ENCODE data around the gene TNRC18.

TNRC18 gene

DNA sequence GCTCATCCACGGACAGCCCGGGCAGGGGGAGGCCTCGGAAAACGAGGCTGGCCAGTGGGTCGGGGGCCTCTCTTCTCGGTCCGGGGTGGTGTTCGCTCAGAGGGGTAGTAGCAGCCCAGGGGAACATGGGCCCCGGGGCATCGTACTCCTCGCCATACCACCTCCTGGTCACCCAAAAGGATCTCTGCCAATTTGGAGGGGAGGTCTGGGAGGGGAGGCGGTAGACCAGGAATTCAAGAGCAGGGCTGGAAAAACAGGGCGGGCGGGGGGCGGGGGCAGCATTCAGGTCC is 73.5 kb downstream of the TNRC18 start:
- H3K4me2 ChIP-seq (ENCODE audit: low read length), result no peak overlapping the region
- H3K9ac ChIP-seq (ENCODE audit: low read length), result peak overlapping the region; percentile 29
- H3K27ac ChIP-seq (ENCODE audit: low read depth, low read length), result no peak overlapping the region
- H3K4ac ChIP-seq (ENCODE audit: low read depth, low read length), result no peak overlapping the region
- peaks cover 9% of the 10 kb centered on the region for H3K27me3 ChIP-seq (ENCODE audit: insufficient read depth, low read length, poor library complexity)
- DNase-seq, result no peak
- peaks cover 5% of the 10 kb centered on the region for H3K4me1 ChIP-seq (ENCODE audit: control insufficient read depth, low read depth, low read length)
- no peak overlapping the region for H2BK15ac ChIP-seq (replicated peaks; ENCODE audit: low read depth)
- no peak overlapping the region for H2BK5ac ChIP-seq (ENCODE audit: low read length)
- H3K79me2 ChIP-seq (ENCODE audit: control insufficient read depth, insufficient read depth, low read length), result no peaks in the 10 kb centered on the region
- no peak overlapping the region for H3K4me3 ChIP-seq (ENCODE audit: low read length)
- H2AK5ac ChIP-seq (ENCODE audit: low read length), result no peak overlapping the region
- no peaks in the 10 kb centered on the region for H3K36me3 ChIP-seq (ENCODE audit: control insufficient read depth, insufficient read depth, low read length)
- no peak overlapping the region for H3K18ac ChIP-seq (ENCODE audit: low read length)
- no peak overlapping the region for H4K5ac ChIP-seq (ENCODE audit: low read length)
- peak overlapping the region; percentile 42 for H3K56ac ChIP-seq (ENCODE audit: low read length)
- WGBS (ENCODE audit: extremely low coverage, insufficient coverage, low lambda C conversion rate), result no CpG with 5 or more reads among the region's 15 CpGs
- no peak overlapping the region for H4K8ac ChIP-seq (ENCODE audit: low read depth, low read length)
- no peak overlapping the region for H2BK120ac ChIP-seq (ENCODE audit: low read depth, low read length)
- H3K23ac ChIP-seq (ENCODE audit: low read length), result no peak overlapping the region
- peaks cover 10% of the 10 kb centered on the region for H3K79me1 ChIP-seq (ENCODE audit: low read length)

DNA sequence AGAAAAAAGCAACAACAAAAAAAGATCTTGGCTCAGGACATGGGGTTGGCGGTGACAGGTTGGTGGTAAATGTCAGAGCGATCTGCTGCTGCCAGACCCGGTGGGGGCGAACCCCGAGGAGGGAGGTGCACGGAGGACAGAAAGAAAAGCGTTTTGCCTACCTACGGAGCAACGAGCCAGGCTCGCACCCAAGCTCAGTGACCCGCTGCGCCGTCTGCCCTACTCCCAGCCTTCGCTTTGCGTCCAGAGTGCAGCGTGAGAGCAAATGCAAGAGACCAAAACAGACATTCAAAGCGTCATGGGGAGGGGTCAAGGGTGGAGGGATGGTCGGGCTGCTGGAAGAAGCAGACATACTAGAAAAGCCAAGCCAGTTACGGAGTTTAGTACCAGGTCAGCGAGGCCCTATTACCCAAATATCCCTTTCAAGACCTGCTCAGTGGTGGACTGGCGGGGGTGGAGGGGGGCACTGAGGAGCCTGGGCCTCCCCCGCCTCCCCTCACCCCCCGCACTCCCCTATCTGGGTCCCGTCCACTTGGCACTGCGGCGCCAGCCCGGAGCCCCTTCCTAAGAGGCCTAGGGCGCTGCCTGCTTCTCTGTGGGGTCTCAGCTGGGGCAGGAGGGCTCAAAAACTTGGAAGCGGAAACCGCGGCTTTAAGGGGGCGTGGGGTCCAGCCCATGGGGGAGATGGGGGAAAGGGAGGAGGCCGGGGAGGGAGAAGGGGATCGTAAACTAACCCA is 74.0 kb downstream of the TNRC18 start:
- DNase-seq, result peak; percentile 66
- no peak overlapping the region for H3K27ac ChIP-seq (ENCODE audit: low read depth, low read length)
- H3K4me3 ChIP-seq (ENCODE audit: low read length), result no peak overlapping the region
- no peaks in the 10 kb centered on the region for H3K79me2 ChIP-seq (ENCODE audit: control insufficient read depth, insufficient read depth, low read length)
- H3K36me3 ChIP-seq (ENCODE audit: control insufficient read depth, insufficient read depth, low read length), result no peaks in the 10 kb centered on the region
- H3K23ac ChIP-seq (ENCODE audit: low read length), result no peak overlapping the region
- peaks cover 5% of the 10 kb centered on the region for H3K4me1 ChIP-seq (ENCODE audit: control insufficient read depth, low read depth, low read length)
- no peak overlapping the region for H3K4ac ChIP-seq (ENCODE audit: low read depth, low read length)
- peak overlapping the region; percentile 19 for H3K4me2 ChIP-seq (ENCODE audit: low read length)
- peaks cover 9% of the 10 kb centered on the region for H3K27me3 ChIP-seq (ENCODE audit: insufficient read depth, low read length, poor library complexity)
- WGBS (ENCODE audit: extremely low coverage, insufficient coverage, low lambda C conversion rate), result no CpG with 5 or more reads among the region's 34 CpGs
- H2BK5ac ChIP-seq (ENCODE audit: low read length), result no peak overlapping the region
- H4K5ac ChIP-seq (ENCODE audit: low read length), result no peak overlapping the region
- H2BK15ac ChIP-seq (replicated peaks; ENCODE audit: low read depth), result no peak overlapping the region
- H3K56ac ChIP-seq (ENCODE audit: low read length), result peak overlapping the region; percentile 42
- H4K8ac ChIP-seq (ENCODE audit: low read depth, low read length), result no peak overlapping the region
- H3K79me1 ChIP-seq (ENCODE audit: low read length), result peaks cover 10% of the 10 kb centered on the region
- no peak overlapping the region for H2AK5ac ChIP-seq (ENCODE audit: low read length)
- no peak overlapping the region for H2BK120ac ChIP-seq (ENCODE audit: low read depth, low read length)
- H3K9ac ChIP-seq (ENCODE audit: low read length), result peak overlapping the region; percentile 61
- no peak overlapping the region for H3K18ac ChIP-seq (ENCODE audit: low read length)

DNA sequence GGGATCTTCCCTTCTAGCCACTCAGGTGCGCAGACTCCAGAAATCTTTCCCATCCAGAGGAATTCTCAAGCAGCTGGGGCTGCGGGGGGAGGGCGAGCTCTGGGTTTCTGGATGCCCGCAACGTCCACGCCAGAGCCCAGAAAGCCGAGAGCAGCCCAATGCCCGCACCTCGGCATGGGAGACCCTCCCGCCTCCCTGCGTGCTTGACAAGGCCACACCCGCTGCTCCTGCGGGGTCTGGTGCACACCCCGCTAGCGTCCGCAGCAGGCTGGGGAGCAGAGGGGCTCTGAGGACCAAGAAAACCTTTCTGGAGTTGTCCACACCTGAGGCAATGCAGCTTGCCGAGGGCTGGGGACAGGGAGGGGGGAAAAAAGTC is 74.6 kb downstream of the TNRC18 start:
- no peak overlapping the region for H4K8ac ChIP-seq (ENCODE audit: low read depth, low read length)
- H3K36me3 ChIP-seq (ENCODE audit: control insufficient read depth, insufficient read depth, low read length), result peaks cover 2% of the 10 kb centered on the region
- H4K5ac ChIP-seq (ENCODE audit: low read length), result no peak overlapping the region
- H3K4me1 ChIP-seq (ENCODE audit: control insufficient read depth, low read depth, low read length), result peaks cover 5% of the 10 kb centered on the region
- H3K4ac ChIP-seq (ENCODE audit: low read depth, low read length), result no peak overlapping the region
- H3K56ac ChIP-seq (ENCODE audit: low read length), result peak overlapping the region; percentile 60
- no peak overlapping the region for H2BK15ac ChIP-seq (replicated peaks; ENCODE audit: low read depth)
- H3K18ac ChIP-seq (ENCODE audit: low read length), result no peak overlapping the region
- no peak overlapping the region for H2BK5ac ChIP-seq (ENCODE audit: low read length)
- H3K23ac ChIP-seq (ENCODE audit: low read length), result no peak overlapping the region
- H3K4me2 ChIP-seq (ENCODE audit: low read length), result no peak overlapping the region
- no peak overlapping the region for H3K4me3 ChIP-seq (ENCODE audit: low read length)
- peaks cover 5% of the 10 kb centered on the region for H3K79me1 ChIP-seq (ENCODE audit: low read length)
- no peak overlapping the region for H2BK120ac ChIP-seq (ENCODE audit: low read depth, low read length)
- no peak for DNase-seq
- H3K27me3 ChIP-seq (ENCODE audit: insufficient read depth, low read length, poor library complexity), result peaks cover 9% of the 10 kb centered on the region
- no peak overlapping the region for H3K9ac ChIP-seq (ENCODE audit: low read length)
- no peak overlapping the region for H3K27ac ChIP-seq (ENCODE audit: low read depth, low read length)
- WGBS (ENCODE audit: extremely low coverage, insufficient coverage, low lambda C conversion rate), result no CpG with 5 or more reads among the region's 17 CpGs
- no peak overlapping the region for H2AK5ac ChIP-seq (ENCODE audit: low read length)
- no peaks in the 10 kb centered on the region for H3K79me2 ChIP-seq (ENCODE audit: control insufficient read depth, insufficient read depth, low read length)

DNA sequence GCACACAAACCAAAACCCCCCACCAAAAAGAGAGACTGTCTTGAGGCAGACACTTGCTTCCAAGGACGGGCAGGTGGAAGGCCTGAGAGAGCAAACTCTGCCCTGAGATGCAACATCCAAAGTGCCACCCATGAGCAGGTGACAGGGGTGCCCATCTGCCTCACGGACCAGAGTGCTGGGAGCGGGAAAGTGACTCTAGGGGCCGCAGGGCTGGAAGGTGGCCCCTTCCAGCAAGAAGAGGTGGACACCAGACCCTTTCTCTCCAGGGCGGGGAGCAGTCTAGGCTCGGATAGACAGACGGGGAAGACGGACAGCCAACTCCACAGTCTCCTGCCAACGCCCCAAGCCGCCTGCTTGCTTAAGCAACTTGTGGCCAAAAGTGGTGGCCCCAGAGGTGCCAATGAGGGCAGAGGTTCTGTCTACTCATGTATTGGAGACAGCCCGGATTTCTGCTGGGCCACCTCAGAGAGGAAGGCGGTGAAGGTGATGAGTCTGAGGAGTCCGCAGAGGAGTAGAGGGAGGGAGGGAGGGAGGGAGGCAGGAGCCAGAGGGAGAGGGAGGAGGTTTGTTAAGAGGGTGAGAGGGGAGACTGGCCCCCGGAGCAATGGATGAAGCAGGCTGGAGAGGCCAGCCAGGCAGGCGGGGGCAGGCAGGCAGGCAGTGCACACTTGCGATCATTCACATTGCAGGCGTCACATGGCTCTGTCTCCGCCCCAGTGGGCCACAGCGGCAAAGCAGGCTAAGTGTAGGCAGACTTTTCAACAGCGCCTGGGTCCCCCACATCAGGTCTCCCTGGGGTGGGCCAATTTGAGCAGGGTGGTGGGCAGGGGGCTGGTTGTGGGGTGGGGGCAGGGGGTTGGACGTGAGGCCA is 75.3 kb downstream of the TNRC18 start:
- Histone ChIP-seq H3K27ac (ENCODE audit: low read depth, low read length) (no peak overlapping the region), H2BK15ac (replicated peaks; ENCODE audit: low read depth) (no peak overlapping the region), H3K36me3 (ENCODE audit: control insufficient read depth, insufficient read depth, low read length) (peaks cover 2% of the 10 kb centered on the region), H4K8ac (ENCODE audit: low read depth, low read length) (no peak overlapping the region), H3K27me3 (ENCODE audit: insufficient read depth, low read length, poor library complexity) (peaks cover 9% of the 10 kb centered on the region), H2AK5ac (ENCODE audit: low read length) (no peak overlapping the region), H4K5ac (ENCODE audit: low read length) (no peak overlapping the region), H3K79me2 (ENCODE audit: control insufficient read depth, insufficient read depth, low read length) (no peaks in the 10 kb centered on the region), H3K9ac (ENCODE audit: low read length) (no peak overlapping the region), H2BK5ac (ENCODE audit: low read length) (no peak overlapping the region), H3K4me1 (ENCODE audit: control insufficient read depth, low read depth, low read length) (peaks cover 5% of the 10 kb centered on the region), H3K4me2 (ENCODE audit: low read length) (no peak overlapping the region), H3K18ac (ENCODE audit: low read length) (no peak overlapping the region), H3K4ac (ENCODE audit: low read depth, low read length) (no peak overlapping the region), H3K4me3 (ENCODE audit: low read length) (no peak overlapping the region), H2BK120ac (ENCODE audit: low read depth, low read length) (no peak overlapping the region), H3K56ac (ENCODE audit: low read length) (no peak overlapping the region), H3K23ac (ENCODE audit: low read length) (no peak overlapping the region), H3K79me1 (ENCODE audit: low read length) (peaks cover 3% of the 10 kb centered on the region)
- DNase-seq, result no peak
- no CpG with 5 or more reads among the region's 21 CpGs for WGBS (ENCODE audit: extremely low coverage, insufficient coverage, low lambda C conversion rate)

DNA sequence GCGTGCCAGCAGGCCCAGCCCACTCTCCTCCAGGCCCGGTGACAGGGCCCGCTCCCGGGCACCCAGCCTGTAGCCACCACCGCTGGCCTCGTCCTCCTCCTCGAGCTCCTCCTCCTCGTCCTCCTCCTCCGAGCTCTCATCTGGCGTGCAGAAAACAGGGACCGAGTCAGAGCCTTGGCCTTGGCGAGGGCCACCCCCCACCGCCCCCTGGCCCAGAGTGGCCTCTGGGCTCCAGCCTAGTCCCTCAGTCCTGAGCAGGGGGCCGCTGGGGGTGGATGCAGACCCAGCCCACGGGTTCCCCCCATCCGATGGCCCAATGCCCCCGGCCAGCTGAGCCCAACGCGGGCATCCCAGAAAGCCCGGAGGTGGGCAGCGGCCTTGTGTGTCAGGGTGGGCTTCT is 78.0 kb downstream of the TNRC18 start:
- no peak for DNase-seq
- WGBS (ENCODE audit: extremely low coverage, insufficient coverage, low lambda C conversion rate), result no CpG with 5 or more reads among the region's 21 CpGs

More for the DNA sequence above, 78.0 kb downstream of the TNRC18 start:
- H2BK15ac ChIP-seq (replicated peaks; ENCODE audit: low read depth), result no peak overlapping the region
- no peak overlapping the region for H4K5ac ChIP-seq (ENCODE audit: low read length)
- no peak overlapping the region for H3K9ac ChIP-seq (ENCODE audit: low read length)
- no peak overlapping the region for H3K27ac ChIP-seq (ENCODE audit: low read depth, low read length)
- H4K8ac ChIP-seq (ENCODE audit: low read depth, low read length), result no peak overlapping the region
- H3K79me1 ChIP-seq (ENCODE audit: low read length), result no peaks in the 10 kb centered on the region
- H2BK120ac ChIP-seq (ENCODE audit: low read depth, low read length), result no peak overlapping the region
- H2AK5ac ChIP-seq (ENCODE audit: low read length), result no peak overlapping the region
- H2BK5ac ChIP-seq (ENCODE audit: low read length), result no peak overlapping the region
- H3K56ac ChIP-seq (ENCODE audit: low read length), result no peak overlapping the region
- peaks cover 2% of the 10 kb centered on the region for H3K36me3 ChIP-seq (ENCODE audit: control insufficient read depth, insufficient read depth, low read length)
- H3K4ac ChIP-seq (ENCODE audit: low read depth, low read length), result no peak overlapping the region
- H3K18ac ChIP-seq (ENCODE audit: low read length), result no peak overlapping the region
- no peaks in the 10 kb centered on the region for H3K79me2 ChIP-seq (ENCODE audit: control insufficient read depth, insufficient read depth, low read length)
- no peak overlapping the region for H3K4me3 ChIP-seq (ENCODE audit: low read length)
- peaks cover 7% of the 10 kb centered on the region for H3K27me3 ChIP-seq (ENCODE audit: insufficient read depth, low read length, poor library complexity)
- peaks cover 5% of the 10 kb centered on the region for H3K4me1 ChIP-seq (ENCODE audit: control insufficient read depth, low read depth, low read length)
- H3K23ac ChIP-seq (ENCODE audit: low read length), result no peak overlapping the region
- H3K4me2 ChIP-seq (ENCODE audit: low read length), result no peak overlapping the region
